SJCRH30 (cell line): ENCODE results near the gene OPRM1. TPM values are rescaled to one million over a fixed set of nuclear protein-coding genes. Genes with fewer than 3 reads are reported as not detected.
A peak's percentile ranks its signal among the peaks of the same experiment; 100 is the strongest.

ENCODE experiments used
- DNase-seq, 2 experiments: peaks; one replicate each; pipeline ENCODE4 v3.0.0-alpha.2; 2015 to 2020
- H3K27ac ChIP-seq: fragments of 250-450 bp; sonication (Bioruptor Pico); 2 replicates; pipeline ENCODE4 v1.5.1; 2020; ENCODE audit warnings: mild to moderate bottlenecking, moderate library complexity
- H3K27me3 ChIP-seq: fragments of 250-450 bp; sonication (Bioruptor Pico); 2 replicates; pipeline ENCODE4 v1.5.1; 2020; ENCODE audit warnings: mild to moderate bottlenecking, moderate library complexity
- H3K36me3 ChIP-seq: fragments of 250-450 bp; sonication (Bioruptor Pico); 2 replicates; pipeline ENCODE4 v1.5.1; 2020; ENCODE audit warnings: mild to moderate bottlenecking, moderate library complexity
- H3K4me1 ChIP-seq: fragments of 250-450 bp; sonication (Bioruptor Pico); 2 replicates; pipeline ENCODE4 v1.5.1; 2020; ENCODE audit warnings: mild to moderate bottlenecking, moderate library complexity
- H3K4me3 ChIP-seq: fragments of 250-450 bp; sonication (Bioruptor Pico); 2 replicates; pipeline ENCODE4 v1.5.1; 2020; ENCODE audit warnings: mild to moderate bottlenecking, moderate library complexity
- H3K9me3 ChIP-seq: fragments of 250-450 bp; sonication (Bioruptor Pico); replicated peaks from 2 replicates; pipeline ENCODE4 v1.5.1; 2020; ENCODE audit warnings: mild to moderate bottlenecking, moderate library complexity
- total RNA-seq: library from RNA; depleted of rRNA; stranded (reverse); fragments of >200 nt; shearing (Covaris generic); gene quantifications from 2 replicates; pipeline ENCODE4 v1.2.3, GENCODE V29; 2014; rRNA removed

Gene OPRM1
- not detected in 2 replicates for total RNA-seq

DNA sequence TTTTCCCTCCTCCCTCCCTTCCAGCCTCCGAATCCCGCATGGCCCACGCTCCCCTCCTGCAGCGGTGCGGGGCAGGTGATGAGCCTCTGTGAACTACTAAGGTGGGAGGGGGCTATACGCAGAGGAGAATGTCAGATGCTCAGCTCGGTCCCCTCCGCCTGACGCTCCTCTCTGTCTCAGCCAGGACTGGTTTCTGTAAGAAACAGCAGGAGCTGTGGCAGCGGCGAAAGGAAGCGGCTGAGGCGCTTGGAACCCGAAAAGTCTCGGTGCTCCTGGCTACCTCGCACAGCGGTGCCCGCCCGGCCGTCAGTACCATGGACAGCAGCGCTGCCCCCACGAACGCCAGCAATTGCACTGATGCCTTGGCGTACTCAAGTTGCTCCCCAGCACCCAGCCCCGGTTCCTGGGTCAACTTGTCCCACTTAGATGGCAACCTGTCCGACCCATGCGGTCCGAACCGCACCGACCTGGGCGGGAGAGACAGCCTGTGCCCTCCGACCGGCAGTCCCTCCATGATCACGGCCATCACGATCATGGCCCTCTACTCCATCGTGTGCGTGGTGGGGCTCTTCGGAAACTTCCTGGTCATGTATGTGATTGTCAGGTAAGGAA is at the start of gene OPRM1:
Gene OPRM1, plus strand, starts transcription at position 10 of the 612 bp plus-strand sequence. Its CDS starts 305 bp downstream, at position 315.
- H3K36me3 ChIP-seq: no peaks in the 10 kb centered on the region
- no peaks in the 10 kb centered on the region for H3K4me1 ChIP-seq
- H3K9me3 ChIP-seq: no peaks in the 10 kb centered on the region
- H3K27ac ChIP-seq: no peak within 1 kb of the TSS
- peak; percentile 30 to 45 for DNase-seq
- H3K4me3 ChIP-seq: no peak within 1 kb of the TSS
- H3K27me3 ChIP-seq: no peaks in the 10 kb centered on the region

DNA sequence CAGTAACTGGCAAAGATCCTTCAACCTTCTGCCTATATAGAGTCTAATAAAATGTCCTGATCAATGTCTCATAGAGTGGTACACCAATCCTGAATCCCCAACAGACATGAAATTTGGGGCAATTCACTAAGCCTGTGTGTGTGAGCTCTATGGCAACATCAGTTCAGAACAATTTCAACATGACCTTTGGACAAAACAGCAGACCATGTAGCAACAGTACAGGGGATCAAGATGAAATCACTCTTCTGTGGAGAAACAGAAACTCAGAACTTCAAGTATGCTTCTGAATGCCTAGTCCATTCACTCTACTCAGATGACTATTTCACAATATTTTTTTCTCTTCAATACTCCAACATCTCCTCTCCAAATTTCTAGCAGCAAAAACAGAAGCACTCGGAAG is 49.1 kb upstream of the OPRM1 start:
- Histone ChIP-seq H3K36me3 (no peaks in the 10 kb centered on the region), H3K27me3 (no peaks in the 10 kb centered on the region), H3K27ac (no peak overlapping the region), H3K4me3 (no peak overlapping the region), H3K9me3 (no peaks in the 10 kb centered on the region), H3K4me1 (no peaks in the 10 kb centered on the region)
- no peak for DNase-seq

DNA sequence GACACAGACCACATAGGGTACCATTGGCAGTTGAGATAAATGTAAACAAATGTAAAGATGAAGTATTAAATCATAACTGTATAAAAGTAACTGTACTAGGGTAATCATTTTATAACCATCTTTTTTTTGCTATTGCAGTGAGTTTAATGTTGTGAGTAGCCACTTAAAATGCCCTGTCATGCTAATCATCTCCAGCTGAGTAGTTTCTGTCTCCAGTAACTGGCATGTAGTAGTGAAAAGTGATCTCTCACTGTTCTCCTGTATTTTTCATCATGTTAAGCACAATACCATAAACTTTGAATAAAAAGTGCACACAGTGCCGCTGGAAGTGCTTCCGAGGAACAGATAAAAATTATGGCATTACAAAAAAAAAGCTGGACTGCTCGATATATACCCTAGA is 45.0 kb upstream of the OPRM1 start:
- Histone ChIP-seq H3K4me3 (no peak overlapping the region), H3K27ac (no peak overlapping the region), H3K27me3 (no peaks in the 10 kb centered on the region), H3K36me3 (no peaks in the 10 kb centered on the region), H3K9me3 (no peaks in the 10 kb centered on the region), H3K4me1 (no peaks in the 10 kb centered on the region)
- no peak for DNase-seq

DNA sequence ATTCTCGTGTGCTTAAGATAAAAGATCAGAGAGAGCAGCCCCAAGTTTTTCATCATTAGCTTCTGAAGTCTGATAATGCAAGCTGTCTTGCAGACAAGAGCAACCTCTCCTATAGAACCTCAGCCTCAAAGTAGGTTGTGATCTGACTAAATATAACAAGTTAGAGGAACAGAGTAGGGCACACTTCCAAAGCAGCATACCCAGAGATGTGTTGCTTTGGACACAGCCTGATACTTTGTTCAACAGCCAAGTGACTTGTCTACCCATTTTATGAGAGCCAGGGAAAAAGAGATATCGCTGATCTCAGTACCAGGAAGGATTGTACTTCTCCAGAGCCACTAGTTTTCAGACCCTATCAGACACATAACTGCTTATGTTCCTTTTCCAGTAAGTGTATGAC is 44.2 kb upstream of the OPRM1 start:
- H3K9me3 ChIP-seq: no peaks in the 10 kb centered on the region

DNA sequence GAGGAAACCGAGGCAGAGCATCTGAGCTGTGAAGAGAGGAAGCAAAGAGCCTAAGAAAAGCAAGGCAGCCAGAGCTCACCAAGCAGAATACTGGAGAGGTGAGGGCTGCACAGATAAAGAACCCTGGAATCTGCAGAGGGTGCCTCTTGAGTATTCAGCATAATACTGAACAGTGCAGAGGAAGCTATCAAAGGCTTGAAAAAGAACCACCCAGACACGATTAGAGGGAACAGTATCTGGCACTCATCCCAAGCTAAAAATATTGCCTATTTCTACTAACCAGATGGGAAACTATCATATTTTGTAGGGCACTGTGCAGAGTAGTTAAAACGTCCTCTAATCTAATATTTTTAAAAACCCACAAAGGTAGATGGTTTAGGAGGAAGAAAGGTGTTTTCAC is 41.8 kb upstream of the OPRM1 start:
- Histone ChIP-seq H3K9me3 (no peaks in the 10 kb centered on the region), H3K36me3 (no peaks in the 10 kb centered on the region), H3K4me1 (no peaks in the 10 kb centered on the region), H3K4me3 (no peak overlapping the region), H3K27ac (no peak overlapping the region), H3K27me3 (no peaks in the 10 kb centered on the region)
- DNase-seq: no peak

More for the DNA sequence above, 44.2 kb upstream of the OPRM1 start:
- Histone ChIP-seq H3K36me3 (no peaks in the 10 kb centered on the region), H3K27me3 (no peaks in the 10 kb centered on the region), H3K4me3 (no peak overlapping the region), H3K27ac (no peak overlapping the region), H3K4me1 (no peaks in the 10 kb centered on the region)
- DNase-seq: no peak

DNA sequence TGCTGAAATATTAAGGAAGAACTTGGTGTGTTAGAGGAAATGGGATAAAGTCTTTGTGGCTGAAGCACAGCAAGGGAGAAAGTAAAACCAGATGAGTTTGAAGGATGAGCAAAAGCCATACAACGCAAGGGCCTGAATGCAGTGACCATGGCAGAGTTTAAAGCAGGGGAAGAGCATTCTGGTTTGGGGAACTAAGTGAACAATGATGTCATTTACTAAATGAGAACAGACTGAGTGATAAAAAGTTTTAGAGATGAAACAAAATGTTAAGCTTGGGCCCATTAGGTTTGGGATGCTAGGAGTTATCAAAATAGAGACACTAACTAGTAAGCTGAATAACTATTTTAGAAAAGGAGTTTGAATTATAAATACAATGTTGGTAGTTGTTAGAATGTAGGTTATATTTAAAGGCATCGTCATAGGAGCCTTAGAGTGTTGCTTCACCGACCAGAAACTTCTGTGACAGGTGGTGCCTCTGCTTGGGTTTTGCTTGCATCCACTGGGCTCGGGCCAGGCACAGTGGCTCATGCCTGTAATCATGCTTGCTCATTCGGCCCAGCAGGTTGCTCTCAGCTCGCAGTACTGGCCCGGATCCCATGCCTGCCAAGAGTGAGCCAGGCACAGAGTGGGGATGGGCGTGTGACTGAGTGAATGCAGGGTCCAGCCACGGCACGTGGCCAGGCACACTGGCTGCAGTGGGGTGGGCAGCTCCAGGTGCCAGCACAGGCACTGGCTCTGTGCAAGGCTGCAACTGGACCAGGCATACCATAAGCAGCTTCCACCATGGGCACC is 37.4 kb upstream of the OPRM1 start:
- Histone ChIP-seq H3K27ac (no peak overlapping the region), H3K27me3 (no peaks in the 10 kb centered on the region), H3K9me3 (no peaks in the 10 kb centered on the region), H3K4me3 (no peak overlapping the region), H3K36me3 (no peaks in the 10 kb centered on the region), H3K4me1 (no peaks in the 10 kb centered on the region)
- no peak for DNase-seq

DNA sequence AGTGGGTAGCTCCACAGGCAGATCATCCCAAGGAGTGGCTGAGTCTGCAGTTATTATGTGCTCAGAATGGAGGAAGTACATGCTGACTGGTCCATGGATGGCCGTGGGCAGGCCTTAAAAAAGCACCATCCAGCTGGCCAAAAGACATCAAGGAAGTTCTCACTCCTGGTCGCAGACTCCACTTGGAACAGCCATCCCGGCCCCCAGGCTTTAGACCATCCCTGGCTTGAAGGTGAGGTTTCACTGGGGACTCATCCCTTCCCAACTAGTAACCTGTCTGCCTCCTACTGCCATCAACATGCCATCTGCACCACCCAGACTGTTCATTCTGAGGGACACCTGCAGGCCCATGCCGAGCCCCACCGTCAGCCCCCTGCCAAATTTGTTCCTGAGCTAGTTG is 36.1 kb upstream of the OPRM1 start:
- DNase-seq: no peak
- Histone ChIP-seq H3K4me1 (no peaks in the 10 kb centered on the region), H3K27me3 (no peaks in the 10 kb centered on the region), H3K36me3 (no peaks in the 10 kb centered on the region), H3K4me3 (no peak overlapping the region), H3K27ac (no peak overlapping the region), H3K9me3 (no peaks in the 10 kb centered on the region)

DNA sequence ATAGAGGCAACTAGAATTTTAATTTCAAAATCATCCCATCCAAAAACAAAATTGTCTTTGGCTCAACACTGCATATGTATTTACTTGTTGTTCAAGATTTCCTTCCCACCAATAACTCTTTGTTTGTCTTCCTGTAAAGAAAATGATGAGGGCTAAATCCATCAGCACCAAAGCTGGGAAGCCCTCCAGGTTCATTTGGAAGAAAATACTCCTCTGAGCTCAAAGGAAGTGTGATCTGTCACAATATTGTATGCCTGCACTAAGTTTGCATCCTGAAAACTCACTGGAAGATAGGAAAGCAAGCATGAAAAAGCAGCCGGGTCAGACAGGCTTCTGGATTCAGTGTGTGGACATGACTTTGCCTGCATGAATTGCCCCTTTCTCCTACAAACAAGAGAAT is 28.7 kb upstream of the OPRM1 start:
- H3K27ac ChIP-seq: no peak overlapping the region
- H3K4me3 ChIP-seq: no peak overlapping the region
- no peaks in the 10 kb centered on the region for H3K36me3 ChIP-seq
- no peaks in the 10 kb centered on the region for H3K9me3 ChIP-seq
- no peak for DNase-seq
- no peaks in the 10 kb centered on the region for H3K4me1 ChIP-seq
- H3K27me3 ChIP-seq: no peaks in the 10 kb centered on the region

DNA sequence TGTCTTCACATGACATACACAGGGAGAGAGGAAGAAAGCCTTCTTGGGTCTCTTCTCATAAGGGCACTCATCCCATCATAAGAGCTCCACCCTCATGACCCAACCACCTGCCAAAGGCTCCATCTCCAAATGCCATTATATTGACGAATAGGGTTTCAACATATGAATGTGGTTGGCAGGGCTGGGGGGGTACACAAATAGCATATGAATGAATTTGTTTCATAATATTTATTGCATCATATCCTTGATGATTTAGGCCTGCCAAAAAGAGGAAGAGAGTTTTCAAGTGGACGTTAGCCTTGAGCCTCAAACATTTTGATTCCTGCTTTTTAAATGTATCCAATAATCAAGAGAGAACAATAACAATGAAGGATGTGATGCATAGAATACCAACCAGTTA is 26.2 kb upstream of the OPRM1 start:
- Histone ChIP-seq H3K9me3 (no peaks in the 10 kb centered on the region), H3K27ac (no peak overlapping the region), H3K36me3 (no peaks in the 10 kb centered on the region), H3K4me1 (no peaks in the 10 kb centered on the region), H3K4me3 (no peak overlapping the region), H3K27me3 (no peaks in the 10 kb centered on the region)
- no peak for DNase-seq

DNA sequence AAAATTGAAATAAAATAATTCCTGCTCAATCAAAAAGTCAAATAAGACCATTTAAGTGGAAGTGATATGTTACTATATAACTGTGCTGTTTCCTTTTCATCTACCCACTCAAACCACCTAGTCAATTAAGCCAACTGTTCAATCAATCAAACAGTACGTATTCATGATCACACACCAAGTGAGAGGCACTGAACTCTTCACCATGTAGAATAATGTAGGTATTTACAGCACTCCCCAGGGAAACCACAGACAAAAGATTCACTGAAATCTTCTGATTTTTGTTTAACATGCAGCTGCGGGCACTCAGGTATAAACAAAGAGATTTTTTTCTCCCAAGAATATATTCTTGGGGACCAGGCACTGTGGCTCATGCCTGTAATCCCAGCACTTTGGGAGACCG is 21.3 kb upstream of the OPRM1 start:
- no peaks in the 10 kb centered on the region for H3K9me3 ChIP-seq
- H3K4me1 ChIP-seq: no peaks in the 10 kb centered on the region
- DNase-seq: no peak
- H3K4me3 ChIP-seq: no peak overlapping the region
- no peaks in the 10 kb centered on the region for H3K27me3 ChIP-seq
- H3K36me3 ChIP-seq: no peaks in the 10 kb centered on the region
- no peak overlapping the region for H3K27ac ChIP-seq

DNA sequence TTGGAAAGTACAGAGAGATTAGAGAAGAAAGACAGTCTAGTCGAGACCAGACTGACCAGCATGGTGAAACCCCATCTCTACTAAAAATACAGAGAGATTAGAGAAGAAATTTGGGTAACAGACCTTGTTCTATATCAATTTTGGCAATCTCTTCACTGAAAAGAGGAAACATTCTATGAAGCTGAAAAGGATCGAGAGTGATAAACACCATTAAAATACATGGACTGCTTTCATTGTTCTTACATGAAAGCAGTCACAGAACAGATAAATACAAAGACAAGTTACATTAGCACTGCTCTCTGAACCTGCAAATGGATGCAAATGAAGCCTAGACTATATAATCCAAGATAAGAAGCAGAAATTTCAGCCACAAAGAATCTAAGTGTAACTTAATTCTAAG is 8.4 kb upstream of the OPRM1 start:
- no peaks in the 10 kb centered on the region for H3K27me3 ChIP-seq
- H3K27ac ChIP-seq: no peak overlapping the region
- DNase-seq: no peak
- H3K4me1 ChIP-seq: no peaks in the 10 kb centered on the region
- H3K36me3 ChIP-seq: no peaks in the 10 kb centered on the region
- H3K4me3 ChIP-seq: no peak overlapping the region
- H3K9me3 ChIP-seq: no peaks in the 10 kb centered on the region

DNA sequence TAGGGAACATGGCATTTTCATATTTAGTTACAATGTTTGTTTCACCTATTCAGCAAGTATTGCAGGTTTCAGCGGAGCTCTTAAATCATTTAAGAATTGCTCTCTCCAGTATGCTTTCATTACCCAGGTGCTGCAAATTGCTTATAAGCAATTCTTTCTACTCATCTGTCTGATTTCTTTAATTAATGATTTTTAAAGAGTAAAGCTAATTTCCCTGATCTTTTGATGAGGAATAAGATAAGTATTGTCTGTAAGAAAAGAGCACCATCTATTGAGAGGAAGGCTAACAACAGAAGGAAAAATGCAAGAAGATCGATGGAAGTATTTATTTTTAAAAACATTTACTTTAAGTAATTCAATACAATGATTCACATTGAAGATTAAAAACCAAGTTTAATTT is 2.0 kb downstream of the OPRM1 start:
- no peak for DNase-seq
- H3K4me1 ChIP-seq: no peaks in the 10 kb centered on the region
- H3K9me3 ChIP-seq: no peaks in the 10 kb centered on the region
- H3K27me3 ChIP-seq: no peaks in the 10 kb centered on the region
- no peak overlapping the region for H3K4me3 ChIP-seq
- H3K36me3 ChIP-seq: no peaks in the 10 kb centered on the region
- no peak overlapping the region for H3K27ac ChIP-seq

DNA sequence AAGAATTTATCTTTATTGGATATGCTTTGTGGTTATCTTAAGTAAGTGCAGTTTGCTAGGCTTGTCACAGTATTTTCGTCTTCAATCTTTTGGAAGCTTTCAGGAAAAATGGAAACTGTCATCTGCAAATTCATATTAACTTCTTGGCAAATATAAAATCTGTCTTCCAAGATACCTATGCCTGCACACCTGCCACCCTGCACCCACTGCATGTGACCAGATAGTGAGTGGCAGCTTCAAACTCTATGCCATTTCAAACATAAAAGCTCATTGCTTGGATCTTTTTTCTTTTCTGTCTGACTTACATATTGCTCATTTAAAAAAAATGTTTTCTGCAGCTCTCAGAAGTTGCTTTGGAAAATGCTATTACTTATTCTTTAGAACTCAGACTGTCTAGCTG is 14.1 kb downstream of the OPRM1 start:
- no peak for DNase-seq
- H3K9me3 ChIP-seq: no peaks in the 10 kb centered on the region
- H3K36me3 ChIP-seq: no peaks in the 10 kb centered on the region
- H3K27me3 ChIP-seq: no peaks in the 10 kb centered on the region
- H3K4me1 ChIP-seq: no peaks in the 10 kb centered on the region
- H3K27ac ChIP-seq: no peak overlapping the region
- no peak overlapping the region for H3K4me3 ChIP-seq

DNA sequence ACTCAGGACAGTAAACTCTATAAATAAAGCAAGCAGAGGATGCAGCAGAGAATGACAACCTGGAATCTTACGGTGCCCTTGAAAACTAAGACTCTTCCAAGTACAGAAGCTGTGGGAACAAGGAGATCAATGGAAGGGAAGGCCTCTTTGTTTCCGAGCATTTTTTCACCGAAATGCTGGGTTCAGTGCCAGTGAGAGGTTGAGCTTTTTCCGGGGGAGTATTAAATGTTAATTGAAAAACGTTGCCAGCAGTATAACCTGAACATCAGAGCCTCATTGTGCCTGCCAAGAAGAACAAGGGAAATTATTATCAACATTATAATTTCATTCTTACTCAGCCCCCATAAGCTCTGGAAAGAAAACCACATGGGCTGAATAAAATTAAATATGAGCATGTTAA is 17.5 kb downstream of the OPRM1 start:
- H3K27me3 ChIP-seq: no peaks in the 10 kb centered on the region
- H3K4me1 ChIP-seq: no peaks in the 10 kb centered on the region
- no peak overlapping the region for H3K27ac ChIP-seq
- H3K36me3 ChIP-seq: no peaks in the 10 kb centered on the region
- H3K9me3 ChIP-seq: no peaks in the 10 kb centered on the region
- no peak for DNase-seq
- no peak overlapping the region for H3K4me3 ChIP-seq

DNA sequence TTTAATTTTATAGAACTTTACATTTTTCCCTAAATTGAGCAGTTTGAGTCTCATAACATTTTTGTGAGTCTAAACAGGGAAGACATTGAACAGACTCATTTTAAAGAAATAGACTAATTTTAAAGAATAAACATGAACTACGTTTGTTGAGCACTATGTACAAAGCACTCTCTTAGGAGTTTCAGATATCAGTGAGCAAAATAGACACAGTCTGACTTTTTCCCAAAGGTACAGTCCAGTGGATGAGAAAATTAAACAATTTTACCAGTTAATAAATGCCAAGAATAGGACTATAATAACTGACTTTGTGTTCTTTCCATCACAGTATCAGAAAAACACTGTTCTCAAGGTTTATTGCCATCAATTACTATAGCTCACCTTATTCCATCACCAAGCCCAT is 18.1 kb downstream of the OPRM1 start:
- no peak overlapping the region for H3K4me3 ChIP-seq
- no peaks in the 10 kb centered on the region for H3K36me3 ChIP-seq
- H3K4me1 ChIP-seq: no peaks in the 10 kb centered on the region
- no peaks in the 10 kb centered on the region for H3K9me3 ChIP-seq
- H3K27me3 ChIP-seq: no peaks in the 10 kb centered on the region
- DNase-seq: no peak
- no peak overlapping the region for H3K27ac ChIP-seq
